GM12865 (cell line): Measurements from ENCODE around the gene MBNL1.

Source experiments
- DNase-seq: peaks from one replicate; pipeline ENCODE4 v3.0.0; 2010; ENCODE audit warnings: low read depth
- H3K4me3 ChIP-seq: 2 replicates; pipeline ENCODE4 v1.5.1; 2011; ENCODE audit warnings: mild to moderate bottlenecking, low read depth, low read length, control low read depth
- TF ChIP-seq, protein P1 (sequence below): IDR thresholded peaks from 2 replicates; pipeline ENCODE4 v1.5.1; 2011; ENCODE audit warnings: low read length, control low read depth, low read depth, inconsistent platforms; ENCODE audit not compliant: insufficient read depth; ENCODE audit errors: missing control alignments

Gene MBNL1

DNA sequence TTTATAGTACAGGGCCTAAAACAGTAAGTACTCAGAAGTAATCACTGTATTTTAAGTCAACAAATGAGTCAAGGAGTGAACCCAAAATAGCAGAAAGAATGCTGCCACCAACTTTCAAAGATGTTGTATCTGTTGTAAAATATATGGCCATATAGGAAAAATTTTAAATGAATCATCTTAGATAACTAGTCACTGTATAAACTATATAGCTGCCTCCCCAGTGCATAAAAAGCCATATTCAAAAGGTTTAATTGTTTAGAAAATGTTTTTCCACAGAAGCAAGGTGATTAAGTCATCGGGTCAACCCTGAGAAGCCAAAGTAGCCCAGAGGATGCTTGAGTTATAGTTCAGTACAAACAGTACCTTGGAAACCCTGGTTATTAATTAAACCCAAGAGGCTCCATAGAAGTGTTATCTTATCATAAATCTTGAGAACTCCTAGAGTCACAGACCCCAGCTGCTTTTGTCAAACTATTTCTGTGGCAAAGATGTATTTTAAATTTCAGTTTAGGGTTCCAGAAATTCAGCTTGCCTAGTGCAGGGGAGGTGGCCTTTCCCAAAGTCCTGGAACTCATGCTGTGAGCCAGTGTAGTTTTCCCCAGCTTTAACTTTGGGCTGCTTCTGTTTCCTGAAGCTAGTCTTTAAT is 39.2 kb downstream of the MBNL1 start:
- no peak for DNase-seq
- no peak overlapping the region for H3K4me3 ChIP-seq
- TF ChIP-seq, protein P1, sequence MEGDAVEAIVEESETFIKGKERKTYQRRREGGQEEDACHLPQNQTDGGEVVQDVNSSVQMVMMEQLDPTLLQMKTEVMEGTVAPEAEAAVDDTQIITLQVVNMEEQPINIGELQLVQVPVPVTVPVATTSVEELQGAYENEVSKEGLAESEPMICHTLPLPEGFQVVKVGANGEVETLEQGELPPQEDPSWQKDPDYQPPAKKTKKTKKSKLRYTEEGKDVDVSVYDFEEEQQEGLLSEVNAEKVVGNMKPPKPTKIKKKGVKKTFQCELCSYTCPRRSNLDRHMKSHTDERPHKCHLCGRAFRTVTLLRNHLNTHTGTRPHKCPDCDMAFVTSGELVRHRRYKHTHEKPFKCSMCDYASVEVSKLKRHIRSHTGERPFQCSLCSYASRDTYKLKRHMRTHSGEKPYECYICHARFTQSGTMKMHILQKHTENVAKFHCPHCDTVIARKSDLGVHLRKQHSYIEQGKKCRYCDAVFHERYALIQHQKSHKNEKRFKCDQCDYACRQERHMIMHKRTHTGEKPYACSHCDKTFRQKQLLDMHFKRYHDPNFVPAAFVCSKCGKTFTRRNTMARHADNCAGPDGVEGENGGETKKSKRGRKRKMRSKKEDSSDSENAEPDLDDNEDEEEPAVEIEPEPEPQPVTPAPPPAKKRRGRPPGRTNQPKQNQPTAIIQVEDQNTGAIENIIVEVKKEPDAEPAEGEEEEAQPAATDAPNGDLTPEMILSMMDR, result no peak

DNA sequence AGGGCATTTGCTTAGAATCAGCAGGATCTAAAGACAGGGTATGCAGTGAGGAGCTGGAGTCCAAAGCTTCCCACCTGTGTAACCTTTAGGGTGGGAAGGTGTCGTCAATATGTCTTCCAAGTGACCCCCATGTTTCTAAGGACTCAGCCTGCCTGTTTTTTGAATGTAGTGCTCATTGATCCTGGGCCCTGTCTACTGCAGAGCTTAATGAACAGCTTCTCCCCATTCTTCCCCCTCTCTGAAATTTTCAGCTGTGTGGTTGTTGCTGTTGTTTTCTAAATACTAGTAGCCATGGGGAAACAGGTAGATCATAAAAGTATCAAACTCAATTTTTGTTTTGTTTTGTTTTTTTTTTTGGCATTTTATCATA is 39.7 kb downstream of the MBNL1 start:
- no peak for DNase-seq
- no peak overlapping the region for H3K4me3 ChIP-seq
- TF ChIP-seq, protein P1, result no peak

DNA sequence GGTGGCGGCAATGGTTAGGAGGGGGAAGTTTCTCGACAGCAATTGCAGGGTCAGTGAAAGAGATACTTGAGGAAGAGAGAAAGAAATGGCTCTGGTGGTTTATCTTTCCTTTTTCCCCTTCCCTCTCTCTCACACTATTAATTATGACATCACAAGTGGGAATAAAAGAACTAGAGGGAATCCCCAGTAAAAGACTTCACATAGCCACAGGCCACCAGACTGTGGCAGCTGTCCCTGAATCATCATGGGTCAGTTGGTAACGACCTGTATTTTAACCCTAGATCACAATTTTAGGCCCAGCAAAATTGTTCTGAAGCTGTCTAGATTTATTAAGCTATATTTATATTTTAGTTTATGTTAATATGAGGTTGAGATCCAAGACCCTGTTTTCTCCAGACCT is 40.3 kb downstream of the MBNL1 start:
- TF ChIP-seq, protein P1, result no peak

DNA sequence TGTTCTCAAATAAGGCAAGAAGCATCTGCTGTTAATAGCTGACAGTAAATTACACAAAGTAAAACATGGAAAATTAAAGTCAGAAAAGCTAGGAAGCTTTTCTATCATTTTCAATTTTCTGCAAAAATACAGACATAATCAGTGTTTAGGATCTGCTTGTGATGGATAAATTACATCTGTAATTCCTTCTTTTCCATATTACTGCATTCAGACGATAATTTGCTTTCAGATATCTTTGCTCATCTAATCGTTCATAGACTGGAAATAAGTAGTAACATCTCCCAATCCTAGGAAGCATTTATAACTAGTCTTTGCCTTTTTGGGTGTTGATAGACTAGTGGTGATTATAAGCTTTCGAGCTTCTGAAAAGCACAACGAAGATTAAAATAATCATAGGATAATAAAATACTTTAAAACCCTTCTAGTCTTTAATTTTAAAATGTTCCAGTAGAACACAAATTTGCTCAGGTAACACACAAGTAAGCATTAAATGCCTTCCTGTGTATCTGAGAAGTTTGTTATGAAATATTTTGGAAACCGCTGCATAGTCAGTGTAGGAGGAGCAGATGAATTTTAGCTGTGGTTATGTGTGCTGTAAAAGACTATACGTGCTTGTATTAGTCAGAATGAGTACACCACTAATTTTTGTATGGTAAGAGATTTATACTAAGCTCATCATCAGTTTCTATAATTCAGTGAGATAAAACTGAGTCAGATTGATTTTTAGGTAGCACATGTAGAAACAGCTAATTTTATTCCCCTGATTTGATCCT is 41.0 kb downstream of the MBNL1 start:
- TF ChIP-seq, protein P1, result no peak
- DNase-seq, result no peak
- H3K4me3 ChIP-seq, result no peak overlapping the region

More for the DNA sequence above, 40.3 kb downstream of the MBNL1 start:
- no peak for DNase-seq
- H3K4me3 ChIP-seq, result no peak overlapping the region

DNA sequence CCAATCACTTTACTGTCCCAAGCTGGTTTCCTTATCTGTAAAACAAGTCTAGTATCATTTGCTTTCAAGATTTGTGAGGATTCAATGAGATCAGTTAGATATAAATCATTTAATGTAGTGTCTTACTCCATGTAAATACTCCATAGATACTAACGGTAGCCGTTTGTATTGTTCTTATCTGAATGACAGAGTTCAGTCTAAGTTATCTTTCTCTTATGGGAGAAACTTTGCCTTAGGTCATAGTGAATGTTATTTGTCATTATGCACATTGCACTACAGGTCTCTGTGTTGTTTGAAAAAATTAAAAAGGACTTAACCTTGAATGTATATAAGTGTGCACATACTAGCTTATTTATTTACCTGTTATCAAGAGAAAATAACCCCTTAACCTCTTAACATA is 44.7 kb downstream of the MBNL1 start:
- no peak for DNase-seq
- no peak overlapping the region for H3K4me3 ChIP-seq

DNA sequence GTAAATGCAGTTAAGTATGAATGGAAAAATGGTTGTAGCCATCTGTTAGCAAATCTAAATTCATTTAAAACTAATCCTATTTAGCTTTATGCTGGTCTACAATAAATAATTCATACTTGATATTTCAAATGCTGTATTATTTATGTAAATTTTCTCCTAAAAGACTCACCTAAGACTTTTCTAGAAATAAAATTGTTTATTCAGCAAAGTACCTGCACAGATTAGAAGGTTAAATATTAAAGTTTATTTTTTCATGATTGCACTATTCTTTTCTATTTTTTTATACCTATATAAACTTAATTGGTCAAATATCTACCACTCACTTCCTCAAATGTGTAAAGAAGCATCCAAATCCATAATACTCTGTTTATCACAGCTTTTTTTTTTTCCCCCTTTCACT is 45.2 kb downstream of the MBNL1 start:
- no peak for DNase-seq
- no peak overlapping the region for H3K4me3 ChIP-seq
- TF ChIP-seq, protein P1, result no peak

More for the DNA sequence above, 44.7 kb downstream of the MBNL1 start:
- TF ChIP-seq, protein P1, result no peak
